Measurements from ENCODE around the gene APBB1IP.
A peak's percentile ranks its signal among the peaks of the same experiment; 100 is the strongest.
"Not testable (repeated sequence)": the region's sequence is repeated elsewhere in the genome, so short reads cannot be mapped to it uniquely, and the experiment has no call there.

The APBB1IP gene

DNA sequence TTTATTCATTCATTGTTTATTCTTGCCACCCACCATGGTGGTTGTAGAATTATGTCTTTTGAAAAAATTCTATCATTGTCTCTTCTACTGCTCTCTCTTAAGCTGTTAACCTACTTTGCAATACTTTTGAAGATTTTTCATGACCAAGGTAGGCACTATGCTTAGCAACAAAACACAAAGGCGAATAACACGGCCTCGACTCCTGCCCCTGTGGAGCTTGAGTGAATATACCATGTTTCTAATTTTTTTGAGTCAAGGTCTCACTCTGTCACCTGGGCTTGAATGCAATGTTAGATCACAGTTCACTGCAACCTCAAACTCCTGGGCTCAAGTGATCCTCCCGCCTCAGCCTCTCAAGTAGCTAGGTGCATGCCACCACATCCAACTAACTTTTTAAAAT lies 39.4 kb downstream of the APBB1IP start:
- no peak for DNase-seq (ENCODE audit: low read depth)

DNA sequence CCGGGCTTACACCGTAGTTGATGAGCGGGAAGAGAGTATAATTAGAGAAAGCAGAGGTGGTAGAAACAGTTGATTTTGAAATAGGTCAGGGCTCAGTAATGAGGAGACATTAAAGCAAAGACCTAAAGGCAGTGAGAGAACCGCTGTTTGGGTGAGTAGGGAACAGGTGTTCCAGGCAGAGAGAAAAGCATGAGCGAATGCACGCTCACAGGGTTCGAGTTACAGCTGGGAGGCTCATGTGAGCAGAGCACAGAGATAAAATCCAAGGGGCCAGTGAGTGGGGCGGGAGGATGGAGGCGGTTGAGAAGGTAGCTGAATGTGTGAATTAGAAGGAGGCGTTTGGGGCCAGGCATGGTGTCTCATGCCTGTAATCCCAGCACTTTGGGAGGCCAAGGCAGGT lies 39.9 kb downstream of the APBB1IP start:
- DNase-seq (ENCODE audit: low read depth): no peak

GRCh38 chr10:26479766-26480492 lies 41.8 kb downstream of the APBB1IP start:
- DNase-seq (ENCODE audit: low read depth): no peak

DNA sequence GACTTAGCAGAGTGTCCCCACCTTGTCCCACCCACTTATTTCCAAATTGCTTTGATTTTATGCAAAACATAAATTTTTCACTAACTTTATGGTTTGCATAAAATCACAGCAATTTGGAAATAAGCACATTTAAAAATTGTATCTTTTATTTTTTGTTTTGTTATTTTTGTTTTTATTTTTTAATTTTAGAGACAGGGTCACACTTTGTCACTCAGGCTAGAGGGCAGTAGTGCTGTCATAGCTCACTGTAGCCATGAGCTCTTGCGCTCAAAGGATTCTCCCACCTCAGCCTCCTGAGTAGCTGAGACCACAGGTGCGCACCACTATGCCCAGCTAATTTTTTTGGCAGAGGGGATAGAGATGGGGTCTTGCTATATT lies 43.2 kb downstream of the APBB1IP start:
- DNase-seq (ENCODE audit: low read depth): no peak

GRCh38 chr10:26481914-26482550 lies 43.9 kb downstream of the APBB1IP start:
- DNase-seq (ENCODE audit: low read depth): no peak

GRCh38 chr10:26483554-26483953 lies 45.4 kb downstream of the APBB1IP start:
- no peak for DNase-seq (ENCODE audit: low read depth)

- no peak for DNase-seq (ENCODE audit: low read depth)
Observed at GRCh38 chr10:26485150-26485941, 47.2 kb downstream of the APBB1IP start.

GRCh38 chr10:26486304-26486703 lies 48.2 kb downstream of the APBB1IP start:
- no peak for DNase-seq (ENCODE audit: low read depth)

DNA sequence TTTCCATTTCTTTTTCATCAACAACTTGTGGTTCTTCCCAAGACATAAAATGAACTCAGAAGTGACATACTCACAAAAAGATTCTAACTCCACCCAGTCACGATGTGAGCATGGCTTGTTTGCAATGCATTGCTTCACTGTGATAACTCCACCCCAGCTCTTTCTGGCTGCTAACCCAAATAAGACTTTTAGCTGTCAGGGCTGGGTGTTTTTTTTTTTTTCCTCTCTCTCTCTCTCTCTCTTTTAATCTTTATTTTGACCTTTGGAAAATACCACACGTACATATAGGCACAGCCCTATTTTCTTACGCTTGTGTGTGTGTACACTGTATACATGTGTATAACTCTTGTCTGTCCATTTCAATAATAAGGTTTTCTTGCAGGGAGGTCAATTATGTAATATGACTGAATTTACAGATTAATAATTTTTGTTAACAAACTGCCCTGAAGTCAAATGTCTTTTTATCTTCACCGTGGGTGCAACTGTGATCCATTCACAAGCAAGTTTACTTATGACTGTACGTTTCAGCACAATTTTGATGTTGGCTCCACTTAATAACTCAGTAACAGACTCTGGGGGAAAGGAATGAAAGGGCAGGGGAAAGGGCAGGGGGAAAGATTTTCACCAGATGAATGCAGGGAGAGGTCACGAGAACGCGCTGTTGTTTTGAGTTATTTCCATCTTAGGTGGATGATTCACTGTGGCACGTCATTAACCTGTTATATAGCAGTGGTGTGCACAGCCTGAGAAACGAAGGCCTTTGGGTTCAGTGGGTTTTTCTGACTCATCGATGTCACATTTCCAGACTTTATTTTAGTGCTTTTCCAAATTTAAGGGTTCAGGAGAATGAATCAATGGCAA lies 49.1 kb downstream of the APBB1IP start:
- DNase-seq (ENCODE audit: low read depth): peak; percentile 50

DNA sequence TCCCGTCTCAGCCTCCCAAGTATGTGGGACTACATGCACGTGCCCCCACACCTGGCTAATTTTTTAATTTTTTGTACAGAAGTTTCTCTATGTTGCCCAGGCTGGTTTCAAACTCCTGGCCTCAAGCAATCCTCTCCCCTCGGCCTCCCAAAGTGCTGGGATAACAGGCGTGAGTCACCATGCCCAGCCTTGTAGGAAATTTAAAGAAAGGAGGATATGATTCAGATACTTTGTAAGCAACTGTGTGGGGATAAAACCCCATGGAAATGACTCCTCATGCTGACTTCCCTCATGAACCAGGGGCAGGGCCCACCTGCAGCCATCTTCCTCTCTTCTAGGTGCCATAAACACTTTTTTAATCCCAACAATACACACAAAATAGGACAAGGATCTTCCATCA lies 50.2 kb downstream of the APBB1IP start:
- DNase-seq (ENCODE audit: low read depth): no peak

- no peak for DNase-seq (ENCODE audit: low read depth)
Observed at GRCh38 chr10:26489081-26489480, 50.9 kb downstream of the APBB1IP start.

GRCh38 chr10:26490367-26490766 lies 52.2 kb downstream of the APBB1IP start:
- not testable (repeated sequence) for DNase-seq (ENCODE audit: low read depth)

GRCh38 chr10:26491276-26491675 lies 53.1 kb downstream of the APBB1IP start:
- no peak for DNase-seq (ENCODE audit: low read depth)

DNA sequence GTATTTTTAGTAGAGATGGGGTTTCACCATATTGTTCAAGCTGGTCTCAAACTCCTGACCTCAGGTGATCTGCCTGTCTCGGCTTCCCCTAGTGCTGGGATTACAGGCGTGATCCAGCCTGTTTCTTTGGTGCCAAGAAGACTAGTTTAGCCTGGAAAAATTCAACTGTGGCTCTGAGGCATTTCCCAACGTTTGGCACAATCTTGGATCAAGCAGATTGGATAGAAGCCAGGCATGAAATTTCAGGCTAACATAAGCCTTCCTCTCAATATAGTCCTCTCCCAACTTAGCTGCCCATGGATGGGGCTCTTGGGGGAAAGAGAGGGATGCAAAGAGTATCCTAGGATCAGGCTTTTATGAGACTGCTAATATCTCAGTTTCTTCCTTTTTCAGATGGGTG lies 53.8 kb downstream of the APBB1IP start:
- no peak for DNase-seq (ENCODE audit: low read depth)

DNA sequence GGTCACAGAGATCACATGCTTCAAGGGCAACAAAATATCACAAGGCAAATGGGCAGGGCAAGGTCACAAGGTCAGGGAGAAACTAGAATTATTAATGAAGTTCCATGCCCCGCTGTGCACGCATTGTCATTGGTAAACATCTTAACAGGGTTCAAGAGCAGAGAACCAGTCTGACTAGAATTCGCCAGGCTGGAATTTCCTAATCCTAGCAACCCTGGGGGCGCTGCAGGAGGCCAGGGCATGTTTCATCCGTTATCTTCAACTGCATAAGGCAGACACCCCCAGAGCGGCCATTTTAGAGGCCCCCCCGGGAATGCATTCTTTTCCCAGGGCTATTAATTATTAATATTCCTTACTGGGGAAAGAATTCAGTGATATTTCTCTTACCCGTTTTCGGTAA lies 54.6 kb downstream of the APBB1IP start:
- DNase-seq (ENCODE audit: low read depth): not testable (repeated sequence)

GRCh38 chr10:26494018-26494417 lies 55.9 kb downstream of the APBB1IP start:
- no peak for DNase-seq (ENCODE audit: low read depth)

DNA sequence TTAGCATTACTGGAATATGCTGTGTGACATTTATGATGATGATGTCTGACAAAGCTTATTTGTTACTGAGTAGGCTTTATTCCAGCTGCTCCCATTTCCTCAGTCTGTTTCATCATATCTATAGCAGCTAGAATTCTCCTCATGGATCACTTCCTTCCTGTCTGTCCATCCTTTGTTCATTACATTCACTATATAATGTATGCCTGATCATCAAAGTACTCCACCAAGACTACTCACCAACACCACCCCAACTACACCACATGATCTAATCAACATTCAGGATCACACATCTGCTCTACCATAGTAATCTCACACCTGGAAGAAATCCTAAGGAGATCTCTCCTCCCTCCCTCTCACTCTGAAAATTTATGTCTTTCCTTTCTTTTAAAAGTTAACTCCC lies 61.3 kb downstream of the APBB1IP start:
- no peak for DNase-seq (ENCODE audit: low read depth)

- DNase-seq (ENCODE audit: low read depth): no peak
Observed at GRCh38 chr10:26502986-26503385, 64.8 kb downstream of the APBB1IP start.

- DNase-seq (ENCODE audit: low read depth): no peak
Observed at GRCh38 chr10:26503911-26504310, 65.8 kb downstream of the APBB1IP start.

GRCh38 chr10:26504429-26504828 lies 66.3 kb downstream of the APBB1IP start:
- DNase-seq (ENCODE audit: low read depth): not testable (repeated sequence)

GRCh38 chr10:26505491-26505890 lies 67.3 kb downstream of the APBB1IP start:
- DNase-seq (ENCODE audit: low read depth): no peak

- DNase-seq (ENCODE audit: low read depth): no peak
Observed at GRCh38 chr10:26506736-26507135, 68.6 kb downstream of the APBB1IP start.

Data from activated T-cell treated with anti-CD3 and anti-CD28 coated beads for 48 hours (primary cell).